GM21381 (cell line): Measurements from ENCODE around the gene MED13L.

Experiments used
- ATAC-seq: cut with Tn5 transposase; IDR thresholded peaks from one replicate; pipeline ENCODE4 v1.9.1; 2021; ENCODE audit warnings: mild to moderate bottlenecking, moderate library complexity; ENCODE audit not compliant: unreplicated experiment

MED13L gene

GRCh38 chr12:116159593-116160200 is 117.8 kb downstream of the MED13L start:
- ATAC-seq, result no peak

GRCh38 chr12:116159175-116159574 is 118.3 kb downstream of the MED13L start:
- no peak for ATAC-seq

GRCh38 chr12:116157845-116158267 is 119.6 kb downstream of the MED13L start:
- ATAC-seq, result no peak

- ATAC-seq, result no peak
Observed at GRCh38 chr12:116156614-116157013, 120.9 kb downstream of the MED13L start.

- ATAC-seq, result no peak
Observed at GRCh38 chr12:116155383-116155782, 122.1 kb downstream of the MED13L start.

- no peak for ATAC-seq
Observed at GRCh38 chr12:116153983-116154382, 123.5 kb downstream of the MED13L start.

GRCh38 chr12:116153113-116153512 is 124.4 kb downstream of the MED13L start:
- no peak for ATAC-seq

- ATAC-seq, result no peak
Observed at GRCh38 chr12:116152268-116152667, 125.2 kb downstream of the MED13L start.

GRCh38 chr12:116150452-116150851 is 127.0 kb downstream of the MED13L start:
- no peak for ATAC-seq

GRCh38 chr12:116150001-116150400 is 127.5 kb downstream of the MED13L start:
- ATAC-seq, result no peak

- no peak for ATAC-seq
Observed at GRCh38 chr12:116148844-116149243, 128.6 kb downstream of the MED13L start.

- no peak for ATAC-seq
Observed at GRCh38 chr12:116146386-116146785, 131.1 kb downstream of the MED13L start.

GRCh38 chr12:116145451-116145850 is 132.0 kb downstream of the MED13L start:
- no peak for ATAC-seq

GRCh38 chr12:116144384-116144783 is 133.1 kb downstream of the MED13L start:
- peak; percentile 57 for ATAC-seq

GRCh38 chr12:116143909-116144308 is 133.6 kb downstream of the MED13L start:
- ATAC-seq, result peak; percentile 4

GRCh38 chr12:116142936-116143898 is 134.3 kb downstream of the MED13L start:
- peak; percentile 52 for ATAC-seq

GRCh38 chr12:116141833-116142162 is 135.7 kb downstream of the MED13L start:
- ATAC-seq, result no peak

GRCh38 chr12:116141110-116141832 is 136.2 kb downstream of the MED13L start:
- no peak for ATAC-seq

- ATAC-seq, result no peak
Observed at GRCh38 chr12:116140529-116140928, 137.0 kb downstream of the MED13L start.

GRCh38 chr12:116138781-116139180 is 138.7 kb downstream of the MED13L start:
- ATAC-seq, result no peak

- ATAC-seq, result no peak
Observed at GRCh38 chr12:116138364-116138763, 139.1 kb downstream of the MED13L start.

GRCh38 chr12:116137318-116137717 is 140.2 kb downstream of the MED13L start:
- ATAC-seq, result no peak
